Suppressor macrophage (primary cell): ENCODE results near the gene RNF38.
A peak's percentile ranks its signal among the peaks of the same experiment; 100 is the strongest.

ENCODE experiments used
- DNase-seq, 4 experiments: peaks; one replicate each; pipeline ENCODE4 v3.0.0-alpha.2; 2020 to 2022

RNF38 gene

GRCh38 chr9:36402536-36402935 lies 2.5 kb upstream of the RNF38 start:
- DNase-seq: no peak

GRCh38 chr9:36401897-36402480 lies 1.9 kb upstream of the RNF38 start:
- no peak for DNase-seq

- DNase-seq: peak; percentile 78 to 92 (median 86)
Observed at GRCh38 chr9:36401164-36401740, 1.2 kb upstream of the RNF38 start.

- peak; percentile 89 to 97 (median 94) for DNase-seq
Observed at GRCh38 chr9:36400332-36401163, 479 bp upstream of the RNF38 start.

- no peak for DNase-seq
Observed at GRCh38 chr9:36398745-36399144, 1.3 kb downstream of the RNF38 start.

DNA sequence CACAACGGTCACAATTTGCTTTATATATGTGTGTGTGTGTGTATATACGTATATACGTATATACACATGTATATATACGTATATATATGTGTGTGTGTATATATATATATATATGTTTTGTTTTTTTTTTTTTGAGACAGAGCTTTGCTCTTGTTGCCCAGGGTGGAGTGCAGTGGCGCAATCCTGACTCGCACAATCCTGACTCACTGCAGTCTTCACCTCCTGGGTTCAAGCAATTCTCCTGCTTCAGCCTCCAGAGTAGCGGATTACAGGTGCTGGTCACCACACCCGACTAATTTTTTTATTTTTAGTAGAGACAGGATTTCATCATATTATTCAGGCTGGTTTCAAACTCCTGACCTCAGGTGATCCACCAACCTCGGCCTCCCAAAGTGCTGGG lies 3.1 kb downstream of the RNF38 start:
- no peak for DNase-seq

GRCh38 chr9:36392489-36392888 lies 7.6 kb downstream of the RNF38 start:
- no peak for DNase-seq

GRCh38 chr9:36389590-36389989 lies 10.5 kb downstream of the RNF38 start:
- no peak for DNase-seq

GRCh38 chr9:36386396-36386965 lies 13.6 kb downstream of the RNF38 start:
- DNase-seq: peak in 3 of 4 experiments; percentile 16 to 51 (median 41)

- peak; percentile 32 to 65 (median 53) for DNase-seq
Observed at GRCh38 chr9:36382484-36382883, 17.6 kb downstream of the RNF38 start.

DNA sequence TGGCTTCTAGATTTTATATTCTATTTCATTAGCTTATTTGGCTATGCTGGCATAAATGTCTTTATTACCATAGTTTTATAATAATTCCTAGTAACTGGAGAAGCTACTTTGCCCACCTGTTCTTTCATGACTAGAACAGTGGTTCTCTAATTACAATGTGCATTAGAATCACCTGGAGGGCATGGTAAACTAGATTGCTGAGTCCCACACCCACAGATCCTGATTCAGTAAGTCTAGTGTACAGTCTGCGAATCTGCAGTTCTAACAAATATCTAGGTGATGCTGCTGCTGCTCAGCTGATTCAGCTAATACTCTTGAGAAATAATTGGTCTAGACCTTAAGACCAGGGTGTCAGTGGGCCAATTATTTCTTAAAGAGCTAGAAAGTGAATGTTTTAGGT lies 35.5 kb downstream of the RNF38 start:
- no peak for DNase-seq

DNA sequence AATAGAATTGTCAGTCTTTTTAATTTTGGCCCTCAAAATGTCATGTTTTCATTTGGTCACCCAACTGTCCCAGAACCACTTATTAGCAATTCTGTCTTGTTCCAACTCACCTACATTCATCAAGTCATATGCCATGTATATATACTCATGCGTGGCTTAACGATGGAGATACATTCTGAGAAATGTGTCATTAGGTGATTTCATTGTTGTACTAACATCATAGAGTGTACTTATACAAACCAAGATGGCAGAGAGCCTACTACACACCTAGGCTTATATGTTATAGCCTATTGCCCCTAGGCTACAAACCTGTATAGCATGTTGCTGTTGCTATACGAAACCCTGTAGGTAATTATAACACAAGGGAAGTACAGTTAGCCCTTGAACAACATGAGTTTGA lies 36.6 kb downstream of the RNF38 start:
- DNase-seq: no peak

DNA sequence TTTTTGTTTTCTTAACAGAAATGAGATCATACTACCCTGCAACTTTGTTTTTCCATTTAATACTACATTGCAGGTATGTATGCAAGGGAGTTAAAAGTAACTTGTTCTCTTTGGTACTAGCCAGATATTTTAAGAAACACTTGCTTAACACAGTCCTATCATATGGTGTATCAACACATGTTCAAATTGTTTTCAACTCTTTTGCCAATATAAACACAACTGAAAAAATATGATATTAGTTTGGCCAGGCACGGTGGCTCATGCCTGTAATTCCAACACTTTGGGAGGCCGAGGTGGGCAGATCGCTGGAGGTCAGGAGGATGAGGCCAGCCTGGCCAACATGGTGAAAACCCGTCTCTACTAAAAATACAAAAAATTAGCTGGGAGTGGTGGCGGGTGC lies 41.6 kb downstream of the RNF38 start:
- DNase-seq: no peak

- DNase-seq: no peak
Observed at GRCh38 chr9:36357639-36358038, 42.4 kb downstream of the RNF38 start.

GRCh38 chr9:36346569-36346968 lies 53.5 kb downstream of the RNF38 start:
- peak in 2 of 4 experiments; percentile 36 to 37 for DNase-seq

DNA sequence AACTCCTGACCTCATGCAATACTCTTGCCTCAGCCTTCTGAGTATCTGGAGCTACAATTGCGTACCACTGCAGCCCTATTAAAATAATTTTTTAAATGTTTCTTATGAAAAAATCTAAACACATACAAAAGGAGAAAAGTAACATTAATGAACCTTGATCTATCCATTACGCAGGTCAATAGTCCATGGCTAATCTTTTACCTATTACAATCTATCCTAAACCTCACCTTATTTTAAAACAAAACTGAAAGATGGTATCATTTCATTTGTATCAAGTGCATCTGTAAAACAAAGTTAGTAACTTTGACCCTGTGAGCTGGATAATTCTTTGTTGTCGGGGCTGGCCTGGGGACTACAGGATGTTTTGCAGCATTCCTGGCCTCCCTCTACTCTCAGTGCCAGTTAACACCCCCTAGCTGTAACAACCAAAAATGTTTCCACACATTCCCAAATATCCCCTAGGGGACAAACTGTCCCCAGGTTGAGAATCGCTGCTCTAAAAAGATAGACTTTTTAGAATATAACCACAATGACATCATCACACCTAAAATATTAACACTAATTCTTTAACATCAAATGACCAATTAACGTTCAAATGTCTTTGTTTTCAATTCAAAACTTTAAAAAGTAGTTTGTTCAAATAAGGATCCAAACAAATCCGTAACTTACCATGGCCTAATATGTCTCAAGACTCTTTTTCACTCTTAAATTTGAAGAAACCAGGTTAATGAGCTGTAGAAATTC lies 54.8 kb downstream of the RNF38 start:
- DNase-seq: no peak

GRCh38 chr9:36341936-36342577 lies 58.0 kb downstream of the RNF38 start:
- no peak for DNase-seq

- no peak for DNase-seq
Observed at GRCh38 chr9:36337865-36338264, 62.2 kb downstream of the RNF38 start.

- no peak for DNase-seq
Observed at GRCh38 chr9:36337002-36337401, 63.1 kb downstream of the RNF38 start.

DNA sequence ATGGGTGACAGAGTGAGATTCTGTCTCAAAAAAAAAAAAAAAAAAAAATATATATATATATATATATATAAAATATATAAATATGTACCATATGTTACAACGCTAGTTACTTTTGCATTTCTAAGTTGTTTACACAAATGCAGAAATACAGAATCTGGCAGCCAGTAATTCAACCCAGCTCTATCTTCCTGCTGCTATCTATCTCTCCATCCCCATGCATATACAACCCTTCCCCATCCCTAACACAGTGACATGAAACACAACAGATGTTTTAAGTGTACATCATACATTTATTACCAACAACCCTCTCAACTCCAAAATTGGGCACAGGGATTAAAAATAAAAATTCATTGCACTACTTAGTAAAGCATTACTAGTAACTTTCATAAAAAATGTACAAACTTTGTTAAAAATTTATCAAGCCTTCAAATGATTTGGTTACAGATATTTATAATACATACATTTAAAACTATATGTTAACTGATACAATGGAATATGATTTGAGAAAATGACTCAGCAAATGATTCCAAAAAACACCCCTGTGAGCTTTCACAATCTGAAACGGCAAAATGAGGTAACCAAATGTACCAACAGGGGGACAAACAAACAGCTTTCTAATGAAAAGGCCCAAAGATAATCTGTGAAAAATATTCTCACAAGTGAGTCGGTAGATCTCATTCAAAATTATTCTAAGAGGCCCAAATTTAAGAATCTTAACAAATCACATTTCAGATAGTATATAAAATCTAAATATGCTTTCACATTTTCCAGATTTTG lies 63.8 kb downstream of the RNF38 start:
- DNase-seq: no peak

DNA sequence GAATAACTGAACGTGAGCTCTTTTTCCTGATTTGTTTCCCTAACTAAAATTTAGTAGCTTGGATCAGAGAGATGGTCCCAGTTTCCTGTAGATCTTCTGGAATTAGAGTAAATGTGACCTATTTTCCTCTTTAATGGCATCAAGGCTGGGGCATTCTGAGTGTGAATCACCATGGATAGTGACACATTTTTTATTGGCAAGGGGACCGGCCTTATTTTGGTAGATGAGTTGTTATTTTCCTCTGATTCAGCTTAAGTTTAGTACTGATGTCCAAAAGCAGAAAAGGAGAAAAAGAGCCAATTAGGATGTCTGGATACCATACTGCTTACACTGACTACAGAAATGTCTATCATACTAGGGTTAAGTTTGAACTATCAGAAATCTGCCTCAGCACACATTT lies 68.1 kb downstream of the RNF38 start:
- DNase-seq: no peak
